Measurements from ENCODE around the gene GFY.

Gene GFY

GRCh38 chr19:49461656-49462055, 36.5 kb downstream of the GFY start:
- TF ChIP-seq CTCF (conservative IDR thresholded peaks at IDR 0.05; ENCODE audit: low read depth, low read length): no peak
- H3K4me1 ChIP-seq (ENCODE audit: low read depth, poor library complexity, severe bottlenecking): peaks cover 44% of the 10 kb centered on the region
- no peak overlapping the region for H3K9ac ChIP-seq
- H3K27me3 ChIP-seq (ENCODE audit: insufficient read depth, low read depth): no peaks in the 10 kb centered on the region
- peaks cover 27% of the 10 kb centered on the region for H3K79me2 ChIP-seq (ENCODE audit: insufficient read depth, low read depth)
- H3K36me3 ChIP-seq (ENCODE audit: insufficient read depth): no peaks in the 10 kb centered on the region
- no peak overlapping the region for H2AFZ ChIP-seq (ENCODE audit: low read depth)
- no peaks in the 10 kb centered on the region for H4K20me1 ChIP-seq (ENCODE audit: insufficient read depth)
- H3K27ac ChIP-seq: no peak overlapping the region
- H3K4me3 ChIP-seq (IDR thresholded peaks at IDR 0.05; ENCODE audit: insufficient read depth, low read depth, low read length): no peak overlapping the region
- no peak overlapping the region for H3K4me2 ChIP-seq

GRCh38 chr19:49462492-49462891, 37.3 kb downstream of the GFY start:
- Histone ChIP-seq H3K27ac (no peak overlapping the region), H3K9ac (no peak overlapping the region), H3K36me3 (ENCODE audit: insufficient read depth) (no peaks in the 10 kb centered on the region), H3K4me1 (ENCODE audit: low read depth, poor library complexity, severe bottlenecking) (peaks cover 37% of the 10 kb centered on the region), H2AFZ (ENCODE audit: low read depth) (no peak overlapping the region), H3K27me3 (ENCODE audit: insufficient read depth, low read depth) (no peaks in the 10 kb centered on the region), H3K4me3 (IDR thresholded peaks at IDR 0.05; ENCODE audit: insufficient read depth, low read depth, low read length) (no peak overlapping the region), H3K79me2 (ENCODE audit: insufficient read depth, low read depth) (peaks cover 27% of the 10 kb centered on the region), H4K20me1 (ENCODE audit: insufficient read depth) (no peaks in the 10 kb centered on the region), H3K4me2 (no peak overlapping the region)
- no peak for TF ChIP-seq CTCF (conservative IDR thresholded peaks at IDR 0.05; ENCODE audit: low read depth, low read length)

GRCh38 chr19:49463960-49464740, 39.0 kb downstream of the GFY start:
- Histone ChIP-seq H3K79me2 (ENCODE audit: insufficient read depth, low read depth) (peaks cover 18% of the 10 kb centered on the region), H2AFZ (ENCODE audit: low read depth) (no peak overlapping the region), H3K27ac (no peak overlapping the region), H4K20me1 (ENCODE audit: insufficient read depth) (no peaks in the 10 kb centered on the region), H3K4me2 (no peak overlapping the region), H3K4me1 (ENCODE audit: low read depth, poor library complexity, severe bottlenecking) (peaks cover 36% of the 10 kb centered on the region), H3K4me3 (IDR thresholded peaks at IDR 0.05; ENCODE audit: insufficient read depth, low read depth, low read length) (no peak overlapping the region), H3K27me3 (ENCODE audit: insufficient read depth, low read depth) (no peaks in the 10 kb centered on the region), H3K9ac (no peak overlapping the region), H3K36me3 (ENCODE audit: insufficient read depth) (no peaks in the 10 kb centered on the region)
- no peak for TF ChIP-seq CTCF (conservative IDR thresholded peaks at IDR 0.05; ENCODE audit: low read depth, low read length)

- no peak overlapping the region for H2AFZ ChIP-seq (ENCODE audit: low read depth)
- no peak overlapping the region for H3K4me3 ChIP-seq (IDR thresholded peaks at IDR 0.05; ENCODE audit: insufficient read depth, low read depth, low read length)
- H3K4me1 ChIP-seq (ENCODE audit: low read depth, poor library complexity, severe bottlenecking): peaks cover 36% of the 10 kb centered on the region
- no peak overlapping the region for H3K9ac ChIP-seq
- no peak for TF ChIP-seq CTCF (conservative IDR thresholded peaks at IDR 0.05; ENCODE audit: low read depth, low read length)
- 0 out of 2 replicates have a peak, but pooled peaks cover 6% of the 10 kb centered on the region for H3K79me2 ChIP-seq (ENCODE audit: insufficient read depth, low read depth)
- H3K4me2 ChIP-seq: no peak overlapping the region
- H3K27me3 ChIP-seq (ENCODE audit: insufficient read depth, low read depth): no peaks in the 10 kb centered on the region
- no peaks in the 10 kb centered on the region for H3K36me3 ChIP-seq (ENCODE audit: insufficient read depth)
- H4K20me1 ChIP-seq (ENCODE audit: insufficient read depth): no peaks in the 10 kb centered on the region
- no peak overlapping the region for H3K27ac ChIP-seq
Observed at GRCh38 chr19:49465371-49465770, 40.2 kb downstream of the GFY start.
